GM12878 (cell line): Measurements from ENCODE around the gene DDX56. TPM values are rescaled to one million over a fixed set of nuclear protein-coding genes. Genes with fewer than 3 reads are reported as not detected.

Experiments
- ATAC-seq: fragments of 200-7000 bp; cut with Tn5 transposase; 3 replicates; pipeline ENCODE4 v1.9.1; 2020; ENCODE audit warnings: mild to moderate bottlenecking, moderate library complexity
- BruUV-seq: library from RNA; stranded (reverse); fragments of 400-500 nt; replicated peaks from 2 replicates; lab custom pipeline; 2021; lab: Mats Ljungman, UMichigan
- CTCF ChIA-PET: fragments of 300-600 bp; sonication (Branson Sonifier 250); formaldehyde crosslinking; extraction: SDS; loops from one replicate; lab custom pipeline; 2021; ENCODE audit warnings: inconsistent platforms; lab: Yijun Ruan, JAX
- POLR2A ChIA-PET: fragments of 350-600 bp; formaldehyde crosslinking; extraction: SDS; loops from one replicate; lab custom pipeline; 2021; ENCODE audit warnings: inconsistent platforms; lab: Charles Lee
- RAD21 ChIA-PET: fragments of 300-600 bp; sonication (Branson Sonifier 250); formaldehyde crosslinking; loops from one replicate; lab custom pipeline; 2023; ENCODE audit warnings: antibody characterized with exemption; ENCODE audit not compliant: unreplicated experiment; lab: Charles Lee
- SMC1A ChIA-PET: fragments of 300-600 bp; sonication (Branson Sonifier 250); formaldehyde crosslinking; loops from one replicate; lab custom pipeline; 2023; ENCODE audit not compliant: unreplicated experiment, uncharacterized antibody; lab: Charles Lee
- DNase-seq: peaks from one replicate; pipeline ENCODE4 v3.0.0-alpha.2; 2011; ENCODE audit warnings: low read depth, low spot score
- FAIRE-seq: peaks from 3 replicates; lab custom pipeline; 2011; peaks lifted over from hg19 to GRCh38; lab: Jason Lieb, UNC
- H2AFZ ChIP-seq: 2 replicates; pipeline ENCODE4 v1.6.0; 2011; ENCODE audit warnings: low read depth, low read length, control low read depth; ENCODE audit not compliant: control insufficient read depth
- H3K27ac ChIP-seq: 2 replicates; pipeline ENCODE4 v1.5.1; 2011; ENCODE audit warnings: control low read depth; ENCODE audit not compliant: control insufficient read depth, insufficient read depth
- H3K27me3 ChIP-seq, 2 experiments: replicated peaks in 1 of 2; 2 replicates each; pipeline versions ENCODE4 v1.6.0 to v1.6.1; 2011; ENCODE audit warnings: low read length in 1 of 2; ENCODE audit not compliant: control insufficient read depth in 2 of 2, insufficient read depth in 2 of 2
- H3K36me3 ChIP-seq, 2 experiments: 2 replicates each; pipeline ENCODE4 v1.5.1; 2011; ENCODE audit warnings: low read length in 1 of 2; ENCODE audit not compliant: control insufficient read depth in 2 of 2, insufficient read depth in 2 of 2
- H3K4me1 ChIP-seq: 2 replicates; pipeline ENCODE4 v1.6.1; 2011; ENCODE audit warnings: mild to moderate bottlenecking, low read length, moderate library complexity, mixed read lengths; ENCODE audit not compliant: control insufficient read depth, insufficient read depth
- H3K4me2 ChIP-seq: 2 replicates; pipeline ENCODE4 v1.6.0; 2011; ENCODE audit warnings: control low read depth; ENCODE audit not compliant: control insufficient read depth, insufficient read depth
- H3K4me3 ChIP-seq: fragments of 200-600 bp; sonication (generic); 2 replicates; pipeline ENCODE4 v1.5.1; 2016
- H3K79me2 ChIP-seq: 2 replicates; pipeline ENCODE4 v1.6.0; 2011; ENCODE audit warnings: low read length; ENCODE audit not compliant: control insufficient read depth, insufficient read depth
- H3K9ac ChIP-seq: 2 replicates; pipeline ENCODE4 v1.8.0; 2011; ENCODE audit warnings: low read length, control low read depth, mixed read lengths; ENCODE audit not compliant: control insufficient read depth, insufficient read depth
- H3K9me3 ChIP-seq: replicated peaks from 3 replicates; pipeline ENCODE4 v1.5.1; 2011; ENCODE audit warnings: mild to moderate bottlenecking, low read length; ENCODE audit not compliant: control insufficient read depth, insufficient read depth
- H4K20me1 ChIP-seq: 2 replicates; pipeline ENCODE4 v1.6.0; 2011; ENCODE audit not compliant: control insufficient read depth, insufficient read depth
- BRCA1 ChIP-seq: IDR thresholded peaks from 2 replicates; pipeline ENCODE4 v1.6.1; 2011; ENCODE audit warnings: low read depth, low read length, improper control_type of control experiment
- HDAC6 ChIP-seq: fragments of 200-600 bp; sonication (generic); IDR thresholded peaks from one replicate; pipeline ENCODE4 v1.8.0; 2017; ENCODE audit warnings: antibody characterized with exemption; ENCODE audit not compliant: unreplicated experiment
- JUNB ChIP-seq: IDR thresholded peaks from 2 replicates; pipeline ENCODE4 v1.6.1; 2016; ENCODE audit warnings: antibody characterized with exemption, mild to moderate bottlenecking
- KLF5 ChIP-seq: fragments of 450-650 bp; IDR thresholded peaks from 2 replicates; pipeline ENCODE4 v1.6.1; 2014; ENCODE audit warnings: mild to moderate bottlenecking; ENCODE audit not compliant: partially characterized antibody
- NR2F1 ChIP-seq: fragments of 450-650 bp; conservative IDR thresholded peaks from 2 replicates; pipeline ENCODE4 v1.6.1; 2017; ENCODE audit warnings: mild to moderate bottlenecking
- PAX5 ChIP-seq: IDR thresholded peaks from 2 replicates; pipeline ENCODE4 v1.6.1; 2011; ENCODE audit warnings: low read depth, low read length, borderline replicate concordance
- SMAD1 ChIP-seq: fragments of 450-650 bp; IDR thresholded peaks from 2 replicates; pipeline ENCODE4 v1.6.1; 2018; ENCODE audit warnings: mild to moderate bottlenecking, low read depth; ENCODE audit not compliant: partially characterized antibody
- SUPT20H ChIP-seq: IDR thresholded peaks from 2 replicates; pipeline ENCODE4 v1.6.1; 2011; ENCODE audit warnings: low read depth, mild to moderate bottlenecking, low read length, moderate library complexity, borderline replicate concordance; ENCODE audit not compliant: control insufficient read depth
- ZBED1 ChIP-seq: IDR thresholded peaks from 2 replicates; pipeline ENCODE4 v1.6.1; 2016; ENCODE audit warnings: borderline replicate concordance
- ZBTB4 ChIP-seq: fragments of 450-650 bp; formaldehyde crosslinking; IDR thresholded peaks from 2 replicates; pipeline ENCODE4 v1.4.0; 2022; ENCODE audit warnings: mild to moderate bottlenecking, moderate library complexity
- ZNF384 ChIP-seq: IDR thresholded peaks from 2 replicates; pipeline ENCODE4 v1.6.1; 2012; ENCODE audit warnings: low read depth, mild to moderate bottlenecking, low read length, improper control_type of control experiment, borderline replicate concordance
- ZZZ3 ChIP-seq: IDR thresholded peaks from 2 replicates; pipeline ENCODE4 v1.6.1; 2011; ENCODE audit warnings: low read depth; ENCODE audit not compliant: control insufficient read depth, insufficient read length
- whole genome bisulfite sequencing: methylation state at CpG from one replicate; pipeline ENCODE4 v1.1.6; 2016; ENCODE audit warnings: low lambda C conversion rate; ENCODE audit not compliant: insufficient replicate concordance, insufficient coverage; ENCODE audit errors: missing lambda C conversion rate; 5-methylcytosine and 5-hydroxymethylcytosine counted together
- in situ Hi-C: fragments of 300-500 bp; cut with MboI; formaldehyde crosslinking; loops from 9 replicates; pipeline ENCODE4 v1.14.3; 2018; ENCODE audit warnings: mixed read lengths
- intact Hi-C: fragments of 100-400 bp; cut with micrococcal nuclease; formaldehyde crosslinking; loops from one replicate; pipeline ENCODE4 v1.14.2; 2022; ENCODE audit not compliant: unreplicated experiment
- polyA plus RNA-seq, 11 experiments: library from polyadenylated mRNA; depleted of rRNA in 4 of 11; unstranded in 6 of 11; stranded (reverse) in 5 of 11; fragments of >200 nt; fragmentation: Nextera tagmentation in 4 of 11; fragmentation: Illumina TruSeq in 1 of 11; extraction: Ambion mirVana in 4 of 11; extraction: Trizol in 1 of 11; gene quantifications; 1 replicate in 1 of 11; 2 replicates in 10 of 11; pipeline versions ENCODE4 v1.2.1 to v1.2.3, GENCODE V29; 2011 to 2016; ENCODE audit warnings: inconsistent platforms in 2 of 11, missing spikeins in 2 of 11, low read depth in 1 of 11
- total RNA-seq, 4 experiments: library from RNA; depleted of rRNA in 3 of 4; stranded (reverse); fragments of >200 nt in 3 of 4; fragmentation: Illumina TruSeq in 1 of 4; extraction: Trizol in 1 of 4; gene quantifications; 2 replicates each; pipeline versions ENCODE4 v1.2.1 to v1.2.3, GENCODE V29; 2013 to 2021
- TF ChIP-seq, protein P1 (sequence below): IDR thresholded peaks from 2 replicates; pipeline ENCODE4 v1.6.1; 2012; ENCODE audit warnings: low read depth, low read length, improper control_type of control experiment
- TF ChIP-seq, protein P2 (sequence below): fragments of 150-350 bp; IDR thresholded peaks from 2 replicates; pipeline ENCODE4 v1.6.1; 2016; ENCODE audit warnings: low read depth, low read length

DDX56 gene
- total and polyA plus RNA-seq, 10 of the 15 experiments (the other 5 are each of a cell fraction or from before 2014, with no cell fraction given), result 19.8 to 136 (median 81.3) TPM

- H3K4me3 ChIP-seq, result no peak overlapping the region
- H3K4me1 ChIP-seq, result no peaks in the 10 kb centered on the region
- H3K9ac ChIP-seq, result no peak overlapping the region
- RAD21 ChIA-PET, result no interaction called here
- BruUV-seq, result no TSS peak
- WGBS, result 45% methylated on average over 6 of the region's 6 CpGs
- no peak overlapping the region for H2AFZ ChIP-seq
- TF ChIP-seq SUPT20H (no peak), SMAD1 (no peak), NR2F1 (no peak), ZZZ3 (no peak), ZBTB4 (no peak), ZBED1 (no peak), HDAC6 (no peak), JUNB (no peak), PAX5 (no peak), BRCA1 (no peak), ZNF384 (no peak), KLF5 (no peak)
- TF ChIP-seq, protein P1, sequence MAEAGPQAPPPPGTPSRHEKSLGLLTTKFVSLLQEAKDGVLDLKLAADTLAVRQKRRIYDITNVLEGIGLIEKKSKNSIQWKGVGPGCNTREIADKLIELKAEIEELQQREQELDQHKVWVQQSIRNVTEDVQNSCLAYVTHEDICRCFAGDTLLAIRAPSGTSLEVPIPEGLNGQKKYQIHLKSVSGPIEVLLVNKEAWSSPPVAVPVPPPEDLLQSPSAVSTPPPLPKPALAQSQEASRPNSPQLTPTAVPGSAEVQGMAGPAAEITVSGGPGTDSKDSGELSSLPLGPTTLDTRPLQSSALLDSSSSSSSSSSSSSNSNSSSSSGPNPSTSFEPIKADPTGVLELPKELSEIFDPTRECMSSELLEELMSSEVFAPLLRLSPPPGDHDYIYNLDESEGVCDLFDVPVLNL, result no peak
- TF ChIP-seq, protein P2, sequence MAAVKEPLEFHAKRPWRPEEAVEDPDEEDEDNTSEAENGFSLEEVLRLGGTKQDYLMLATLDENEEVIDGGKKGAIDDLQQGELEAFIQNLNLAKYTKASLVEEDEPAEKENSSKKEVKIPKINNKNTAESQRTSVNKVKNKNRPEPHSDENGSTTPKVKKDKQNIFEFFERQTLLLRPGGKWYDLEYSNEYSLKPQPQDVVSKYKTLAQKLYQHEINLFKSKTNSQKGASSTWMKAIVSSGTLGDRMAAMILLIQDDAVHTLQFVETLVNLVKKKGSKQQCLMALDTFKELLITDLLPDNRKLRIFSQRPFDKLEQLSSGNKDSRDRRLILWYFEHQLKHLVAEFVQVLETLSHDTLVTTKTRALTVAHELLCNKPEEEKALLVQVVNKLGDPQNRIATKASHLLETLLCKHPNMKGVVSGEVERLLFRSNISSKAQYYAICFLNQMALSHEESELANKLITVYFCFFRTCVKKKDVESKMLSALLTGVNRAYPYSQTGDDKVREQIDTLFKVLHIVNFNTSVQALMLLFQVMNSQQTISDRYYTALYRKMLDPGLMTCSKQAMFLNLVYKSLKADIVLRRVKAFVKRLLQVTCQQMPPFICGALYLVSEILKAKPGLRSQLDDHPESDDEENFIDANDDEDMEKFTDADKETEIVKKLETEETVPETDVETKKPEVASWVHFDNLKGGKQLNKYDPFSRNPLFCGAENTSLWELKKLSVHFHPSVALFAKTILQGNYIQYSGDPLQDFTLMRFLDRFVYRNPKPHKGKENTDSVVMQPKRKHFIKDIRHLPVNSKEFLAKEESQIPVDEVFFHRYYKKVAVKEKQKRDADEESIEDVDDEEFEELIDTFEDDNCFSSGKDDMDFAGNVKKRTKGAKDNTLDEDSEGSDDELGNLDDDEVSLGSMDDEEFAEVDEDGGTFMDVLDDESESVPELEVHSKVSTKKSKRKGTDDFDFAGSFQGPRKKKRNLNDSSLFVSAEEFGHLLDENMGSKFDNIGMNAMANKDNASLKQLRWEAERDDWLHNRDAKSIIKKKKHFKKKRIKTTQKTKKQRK, result no peak
- TF ChIP-seq, all 136 proteins: peak for 0
- H3K9me3 ChIP-seq, result no peaks in the 10 kb centered on the region
- H3K36me3 ChIP-seq, result no peaks in the 10 kb centered on the region
- no peaks in the 10 kb centered on the region for H3K79me2 ChIP-seq
- ChIA-PET CTCF (interaction anchor here (1.4 kb wide), 1 partner anchor 57 kb away, joined by 3 read pairs; no protein-coding TSS in a partner anchor), POLR2A (interaction anchor here (0.6 kb wide), 1 partner anchor 40 kb away, joined by 3 read pairs; no protein-coding TSS in a partner anchor), SMC1A (no interaction called here)
- H4K20me1 ChIP-seq, result no peaks in the 10 kb centered on the region
- no peak for FAIRE-seq
- no peak overlapping the region for H3K27ac ChIP-seq
- DNase-seq, result no peak
- in situ Hi-C loops (no loop called here), intact Hi-C loops (no loop called here)
- no peaks in the 10 kb centered on the region; a peak in 1 of 4 replicates for H3K27me3 ChIP-seq
- no peak for ATAC-seq
- no peak overlapping the region for H3K4me2 ChIP-seq
Measured at GRCh38 chr7:44541876-44542610, 31.7 kb downstream of the DDX56 start.
